Mucosa of stomach (tissue), 1 donor: ENCODE measurements around the gene ZBTB7B.
A peak's percentile ranks its signal among the peaks of the same experiment; 100 is the strongest.

Experiments used
- H3K27me3 ChIP-seq: one replicate; pipeline ENCODE4 v1.7.0; 2013; ENCODE audit warnings: mild to moderate bottlenecking, low read length; ENCODE audit not compliant: control insufficient read depth, insufficient read depth
- H3K36me3 ChIP-seq: one replicate; pipeline ENCODE4 v1.7.0; 2013; ENCODE audit warnings: low read length; ENCODE audit not compliant: control insufficient read depth, insufficient read depth
- H3K4me1 ChIP-seq: one replicate; pipeline ENCODE4 v1.7.0; 2013; ENCODE audit warnings: mild to moderate bottlenecking, low read length; ENCODE audit not compliant: control insufficient read depth, insufficient read depth
- H3K4me3 ChIP-seq: one replicate; pipeline ENCODE4 v1.7.0; 2013; ENCODE audit warnings: low read length
- H3K9ac ChIP-seq: one replicate; pipeline ENCODE4 v1.7.0; 2013; ENCODE audit warnings: mild to moderate bottlenecking, low read length, moderate library complexity
- H3K9me3 ChIP-seq: one replicate; pipeline ENCODE4 v1.7.0; 2013; ENCODE audit warnings: mild to moderate bottlenecking, low read length, moderate library complexity; ENCODE audit not compliant: control insufficient read depth
- donor health status: Pancreatic carcinoma.

Gene ZBTB7B

DNA sequence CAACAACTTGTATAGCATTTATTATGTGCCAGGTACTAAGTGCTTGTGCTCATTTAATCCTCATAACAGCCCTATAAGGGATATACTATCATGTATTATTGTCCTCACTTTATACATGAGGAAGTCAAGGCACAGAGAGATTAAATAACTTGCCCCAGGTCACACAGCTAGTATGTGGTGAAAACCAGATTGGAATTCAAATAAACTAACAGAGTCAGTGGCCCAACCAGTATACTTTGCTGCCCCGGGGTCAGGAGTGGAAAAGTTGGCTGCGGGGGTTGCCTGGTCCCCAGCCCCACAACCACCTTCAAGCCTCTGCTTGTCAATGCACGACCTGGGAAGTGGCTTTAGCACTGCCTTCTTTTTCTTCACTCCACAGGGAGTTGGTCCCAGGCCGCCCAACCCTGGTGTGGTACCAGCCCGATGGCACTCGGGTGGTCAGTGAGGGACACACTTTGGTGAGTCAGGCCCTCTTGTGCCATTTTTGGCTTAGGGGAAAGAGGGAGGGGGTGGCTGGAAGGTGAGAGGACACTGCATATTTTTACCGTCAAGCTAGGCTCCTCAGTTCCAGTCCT, 51.0 kb downstream of the ZBTB7B start:
- no peak overlapping the region for H3K9ac ChIP-seq
- no peak overlapping the region for H3K4me3 ChIP-seq
- peaks cover 34% of the 10 kb centered on the region for H3K4me1 ChIP-seq
- H3K36me3 ChIP-seq: peaks cover 5% of the 10 kb centered on the region
- H3K27me3 ChIP-seq: no peaks in the 10 kb centered on the region
- no peaks in the 10 kb centered on the region for H3K9me3 ChIP-seq

GRCh38 chr1:155057104-155057503, 54.5 kb downstream of the ZBTB7B start:
- Histone ChIP-seq H3K9me3 (no peaks in the 10 kb centered on the region), H3K27me3 (no peaks in the 10 kb centered on the region), H3K9ac (no peak overlapping the region), H3K4me1 (peaks cover 26% of the 10 kb centered on the region), H3K36me3 (peaks cover 5% of the 10 kb centered on the region), H3K4me3 (no peak overlapping the region)

DNA sequence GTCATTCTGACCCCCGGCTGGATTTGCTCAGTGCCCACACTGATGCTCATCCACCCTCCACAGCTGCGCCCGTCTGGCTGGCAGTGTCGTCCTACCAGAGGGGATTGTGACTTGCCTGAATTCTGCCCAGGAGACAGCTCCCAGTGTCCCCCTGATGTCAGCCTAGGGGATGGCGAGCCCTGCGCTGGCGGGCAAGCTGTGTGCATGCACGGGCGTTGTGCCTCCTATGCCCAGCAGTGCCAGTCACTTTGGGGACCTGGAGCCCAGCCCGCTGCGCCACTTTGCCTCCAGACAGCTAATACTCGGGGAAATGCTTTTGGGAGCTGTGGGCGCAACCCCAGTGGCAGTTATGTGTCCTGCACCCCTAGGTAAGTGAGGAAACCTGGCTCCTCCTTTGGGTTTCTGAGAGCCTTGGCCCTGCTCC, 55.2 kb downstream of the ZBTB7B start:
- no peak overlapping the region for H3K4me3 ChIP-seq
- peaks cover 5% of the 10 kb centered on the region for H3K36me3 ChIP-seq
- no peaks in the 10 kb centered on the region for H3K27me3 ChIP-seq
- no peak overlapping the region for H3K9ac ChIP-seq
- no peaks in the 10 kb centered on the region for H3K9me3 ChIP-seq
- peaks cover 26% of the 10 kb centered on the region for H3K4me1 ChIP-seq

- Histone ChIP-seq H3K4me1 (peaks cover 33% of the 10 kb centered on the region), H3K36me3 (peaks cover 5% of the 10 kb centered on the region), H3K27me3 (no peaks in the 10 kb centered on the region), H3K9me3 (no peaks in the 10 kb centered on the region), H3K9ac (no peak overlapping the region), H3K4me3 (no peak overlapping the region)
Observed at GRCh38 chr1:155060736-155061135, 58.1 kb downstream of the ZBTB7B start.

GRCh38 chr1:155061381-155062150, 59.0 kb downstream of the ZBTB7B start:
- no peaks in the 10 kb centered on the region for H3K9me3 ChIP-seq
- H3K4me1 ChIP-seq: peaks cover 33% of the 10 kb centered on the region
- H3K9ac ChIP-seq: no peak overlapping the region
- H3K36me3 ChIP-seq: no peaks in the 10 kb centered on the region
- no peak overlapping the region for H3K4me3 ChIP-seq
- H3K27me3 ChIP-seq: no peaks in the 10 kb centered on the region

DNA sequence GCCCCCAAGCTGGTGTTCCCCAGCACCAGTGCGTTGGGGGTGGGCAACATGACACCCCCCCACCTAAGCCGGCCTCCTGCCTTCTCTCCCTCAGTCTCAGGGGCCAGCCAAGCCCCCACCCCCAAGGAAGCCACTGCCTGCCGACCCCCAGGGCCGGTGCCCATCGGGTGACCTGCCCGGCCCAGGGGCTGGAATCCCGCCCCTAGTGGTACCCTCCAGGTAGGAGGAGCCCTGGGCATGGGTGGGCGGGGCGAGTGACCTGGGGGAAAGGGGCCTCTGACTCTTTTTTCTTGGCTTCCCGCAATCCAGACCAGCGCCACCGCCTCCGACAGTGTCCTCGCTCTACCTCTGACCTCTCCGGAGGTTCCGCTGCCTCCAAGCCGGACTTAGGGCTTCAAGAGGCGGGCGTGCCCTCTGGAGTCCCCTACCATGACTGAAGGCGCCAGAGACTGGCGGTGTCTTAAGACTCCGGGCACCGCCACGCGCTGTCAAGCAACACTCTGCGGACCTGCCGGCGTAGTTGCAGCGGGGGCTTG, 59.6 kb downstream of the ZBTB7B start:
- Histone ChIP-seq H3K4me1 (peaks cover 33% of the 10 kb centered on the region), H3K4me3 (no peak overlapping the region), H3K36me3 (no peaks in the 10 kb centered on the region), H3K9ac (no peak overlapping the region), H3K27me3 (no peaks in the 10 kb centered on the region), H3K9me3 (no peaks in the 10 kb centered on the region)

DNA sequence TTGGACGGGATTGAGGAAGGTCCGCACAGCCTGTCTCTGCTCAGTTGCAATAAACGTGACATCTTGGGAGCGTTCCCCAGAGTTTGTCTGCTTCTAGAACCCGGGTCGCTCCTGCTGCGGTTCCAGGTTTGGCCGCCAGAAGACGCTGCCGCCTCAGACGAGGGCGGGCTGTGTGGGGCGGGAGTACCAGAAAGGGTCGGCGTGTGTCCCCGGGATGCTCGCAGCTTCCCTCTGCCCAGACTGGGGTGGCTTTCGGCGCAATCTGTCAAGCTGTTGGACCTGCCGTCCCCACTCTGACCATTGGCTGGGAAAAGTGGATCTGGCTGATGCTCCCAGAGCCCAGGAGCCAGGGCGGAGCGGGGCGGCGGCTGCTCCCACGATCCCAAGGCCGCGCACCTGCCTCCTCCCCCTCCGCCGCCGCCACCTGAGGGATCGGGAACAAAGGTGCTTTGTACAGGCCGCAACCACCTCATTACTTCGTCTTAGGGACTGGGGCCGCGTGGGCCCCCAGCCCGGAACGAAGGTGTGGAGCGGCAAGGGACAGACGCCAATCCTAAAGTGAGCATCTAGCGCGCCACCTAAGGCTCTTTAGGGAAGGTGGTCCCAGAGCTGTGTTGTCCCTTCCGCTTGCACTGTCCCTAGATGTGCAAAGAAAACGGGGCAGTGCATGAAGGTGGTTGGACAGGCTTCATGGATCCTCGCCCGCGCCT, 60.3 kb downstream of the ZBTB7B start:
- peak overlapping the region; percentile 61 for H3K4me3 ChIP-seq
- peak overlapping the region; percentile 70 for H3K9ac ChIP-seq
- H3K4me1 ChIP-seq: peaks cover 33% of the 10 kb centered on the region
- H3K27me3 ChIP-seq: no peaks in the 10 kb centered on the region
- H3K36me3 ChIP-seq: no peaks in the 10 kb centered on the region
- H3K9me3 ChIP-seq: no peaks in the 10 kb centered on the region

- H3K27me3 ChIP-seq: no peaks in the 10 kb centered on the region
- peak within 1 kb of the TSS; percentile 61 for H3K4me3 ChIP-seq
- H3K4me1 ChIP-seq: peaks cover 33% of the 10 kb centered on the region
- H3K36me3 ChIP-seq: no peaks in the 10 kb centered on the region
- no peaks in the 10 kb centered on the region for H3K9me3 ChIP-seq
- H3K9ac ChIP-seq: peak within 1 kb of the TSS; percentile 70
Observed at GRCh38 chr1:155063550-155064110, 61.0 kb downstream of the ZBTB7B start, which contains the start of gene EFNA4. EFNA4 (plus strand) TSS chr1:155063740; CDS start chr1:155063824, 84 bp downstream.

DNA sequence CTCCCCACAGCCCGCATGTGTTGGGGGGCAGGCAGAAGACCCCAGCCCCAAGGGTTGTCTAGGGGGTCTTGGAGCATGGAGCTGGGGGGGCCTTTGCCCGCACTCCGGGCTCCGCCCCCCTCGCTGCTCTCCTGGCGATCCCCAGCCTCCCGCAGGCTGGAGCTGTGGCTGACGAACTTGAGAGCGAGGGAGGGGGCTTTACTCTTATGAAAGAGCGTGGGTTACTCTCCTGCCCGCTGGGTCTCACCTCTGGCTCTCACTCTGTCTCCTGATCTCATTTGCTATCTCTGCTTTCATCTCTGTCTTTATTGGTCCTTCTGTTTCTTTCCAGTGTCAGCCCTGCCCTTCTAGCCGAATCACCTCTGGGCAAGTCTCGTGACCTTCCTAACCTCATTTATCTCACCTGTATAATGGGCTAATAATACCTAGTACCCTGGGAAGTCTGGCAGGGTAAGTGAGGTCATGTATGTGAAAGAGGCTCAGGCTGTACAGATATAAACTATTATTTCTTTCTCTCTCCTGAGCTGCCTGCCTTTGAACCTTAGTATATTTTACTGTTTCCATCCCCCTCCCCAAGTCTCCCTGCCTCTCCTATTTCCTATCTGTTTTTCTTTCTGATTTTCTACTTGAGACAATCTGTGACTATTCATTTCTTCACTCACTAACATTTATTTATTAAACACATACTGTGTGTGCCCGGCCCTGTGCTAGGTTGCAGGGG, 61.7 kb downstream of the ZBTB7B start:
- H3K36me3 ChIP-seq: no peaks in the 10 kb centered on the region
- H3K27me3 ChIP-seq: no peaks in the 10 kb centered on the region
- H3K9ac ChIP-seq: peak overlapping the region; percentile 70
- peak overlapping the region; percentile 61 for H3K4me3 ChIP-seq
- no peaks in the 10 kb centered on the region for H3K9me3 ChIP-seq
- H3K4me1 ChIP-seq: peaks cover 33% of the 10 kb centered on the region

- no peaks in the 10 kb centered on the region for H3K27me3 ChIP-seq
- H3K4me1 ChIP-seq: peaks cover 35% of the 10 kb centered on the region
- H3K36me3 ChIP-seq: no peaks in the 10 kb centered on the region
- no peak overlapping the region for H3K9ac ChIP-seq
- no peak overlapping the region for H3K4me3 ChIP-seq
- H3K9me3 ChIP-seq: no peaks in the 10 kb centered on the region
Observed at GRCh38 chr1:155064832-155065429, 62.3 kb downstream of the ZBTB7B start.

DNA sequence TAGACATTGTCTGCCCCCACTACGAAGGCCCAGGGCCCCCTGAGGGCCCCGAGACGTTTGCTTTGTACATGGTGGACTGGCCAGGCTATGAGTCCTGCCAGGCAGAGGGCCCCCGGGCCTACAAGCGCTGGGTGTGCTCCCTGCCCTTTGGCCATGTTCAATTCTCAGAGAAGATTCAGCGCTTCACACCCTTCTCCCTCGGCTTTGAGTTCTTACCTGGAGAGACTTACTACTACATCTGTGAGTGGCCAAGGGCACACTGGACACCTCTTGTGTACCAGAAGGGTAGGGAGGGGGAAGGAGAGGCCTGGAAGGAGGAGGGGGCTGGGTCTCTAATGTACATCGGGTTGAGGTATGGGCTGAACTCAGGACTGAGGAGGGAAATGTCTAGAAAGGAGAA, 64.2 kb downstream of the ZBTB7B start:
- Histone ChIP-seq H3K36me3 (no peaks in the 10 kb centered on the region), H3K4me1 (peaks cover 42% of the 10 kb centered on the region), H3K9ac (no peak overlapping the region), H3K4me3 (no peak overlapping the region), H3K27me3 (no peaks in the 10 kb centered on the region), H3K9me3 (no peaks in the 10 kb centered on the region)
